Fibroblast of pulmonary artery (primary cell): ENCODE measurements around the gene SLC36A4.
"Not testable (repeated sequence)": the region's sequence is repeated elsewhere in the genome, so short reads cannot be mapped to it uniquely, and the experiment has no call there.

Source experiments
- DNase-seq: peaks from one replicate; pipeline ENCODE4 v3.0.0-alpha.2; 2010; ENCODE audit warnings: low read depth
- H3K4me3 ChIP-seq: replicated peaks from 2 replicates; pipeline ENCODE4 v1.5.1; 2011; ENCODE audit warnings: low read depth, mild to moderate bottlenecking, control low read depth, low read length, moderate library complexity
- TF ChIP-seq, protein P1 (sequence below): IDR thresholded peaks from 2 replicates; pipeline ENCODE4 v1.5.1; 2011; ENCODE audit warnings: mild to moderate bottlenecking, control low read depth, low read length, inconsistent platforms; ENCODE audit errors: missing control alignments

Gene SLC36A4

DNA sequence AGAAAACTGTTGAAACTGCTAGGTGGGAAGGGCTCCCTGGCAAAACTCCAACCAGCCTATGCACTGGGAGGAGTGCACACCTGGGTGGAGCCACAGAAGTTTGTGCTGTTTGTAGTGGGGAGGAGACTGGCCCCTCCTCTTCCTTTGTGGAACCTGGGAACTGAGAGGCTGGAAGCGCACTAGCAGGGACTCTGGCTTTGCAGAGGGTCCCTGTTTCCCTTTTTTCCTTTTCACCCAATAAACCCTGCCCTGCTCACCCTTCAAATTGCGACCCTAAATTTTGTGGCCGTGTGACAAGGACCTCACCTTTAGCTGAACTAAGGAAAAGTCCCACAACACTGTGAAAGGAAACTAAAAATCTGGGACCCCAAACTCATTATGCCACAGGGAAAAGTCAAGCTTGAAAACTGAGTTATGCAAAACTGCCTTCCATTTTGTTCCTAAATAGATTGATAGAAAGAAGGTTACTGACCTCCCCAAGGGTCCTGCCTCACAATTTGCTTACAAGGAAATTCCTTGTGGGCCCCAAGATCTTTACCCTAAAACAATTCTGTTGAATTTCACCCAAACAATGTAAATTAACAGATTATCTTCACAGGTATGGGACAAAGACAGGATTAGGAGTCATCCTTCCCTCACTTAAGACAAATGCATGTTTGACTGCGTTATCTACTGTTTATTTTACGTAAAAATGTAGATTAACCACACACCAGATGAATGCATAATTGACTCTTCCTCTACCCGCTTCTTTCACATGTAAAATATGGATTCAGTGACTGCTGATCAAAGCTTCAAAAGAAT is 81.0 kb downstream of the SLC36A4 start:
- H3K4me3 ChIP-seq = no peak overlapping the region
- TF ChIP-seq, protein P1, sequence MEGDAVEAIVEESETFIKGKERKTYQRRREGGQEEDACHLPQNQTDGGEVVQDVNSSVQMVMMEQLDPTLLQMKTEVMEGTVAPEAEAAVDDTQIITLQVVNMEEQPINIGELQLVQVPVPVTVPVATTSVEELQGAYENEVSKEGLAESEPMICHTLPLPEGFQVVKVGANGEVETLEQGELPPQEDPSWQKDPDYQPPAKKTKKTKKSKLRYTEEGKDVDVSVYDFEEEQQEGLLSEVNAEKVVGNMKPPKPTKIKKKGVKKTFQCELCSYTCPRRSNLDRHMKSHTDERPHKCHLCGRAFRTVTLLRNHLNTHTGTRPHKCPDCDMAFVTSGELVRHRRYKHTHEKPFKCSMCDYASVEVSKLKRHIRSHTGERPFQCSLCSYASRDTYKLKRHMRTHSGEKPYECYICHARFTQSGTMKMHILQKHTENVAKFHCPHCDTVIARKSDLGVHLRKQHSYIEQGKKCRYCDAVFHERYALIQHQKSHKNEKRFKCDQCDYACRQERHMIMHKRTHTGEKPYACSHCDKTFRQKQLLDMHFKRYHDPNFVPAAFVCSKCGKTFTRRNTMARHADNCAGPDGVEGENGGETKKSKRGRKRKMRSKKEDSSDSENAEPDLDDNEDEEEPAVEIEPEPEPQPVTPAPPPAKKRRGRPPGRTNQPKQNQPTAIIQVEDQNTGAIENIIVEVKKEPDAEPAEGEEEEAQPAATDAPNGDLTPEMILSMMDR = no peak
- no peak for DNase-seq

DNA sequence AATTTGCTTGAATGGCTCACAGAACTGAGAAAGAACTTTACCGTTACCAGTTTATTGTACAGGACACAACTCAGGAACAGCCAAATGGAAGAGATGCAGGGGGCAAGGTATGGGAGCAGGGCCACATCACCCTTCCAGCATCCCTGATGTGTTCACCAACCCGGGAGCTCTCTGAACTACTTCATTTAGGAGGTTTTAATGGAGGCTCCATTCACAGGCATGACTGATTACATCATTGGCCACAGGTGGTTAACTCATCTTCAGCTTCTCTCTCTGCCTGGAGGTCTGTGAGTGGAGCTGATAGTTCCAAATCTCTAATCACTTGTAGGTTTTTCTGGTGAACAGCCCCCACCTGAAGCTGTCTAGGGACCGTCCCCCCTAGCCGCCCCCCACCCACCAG is 83.5 kb downstream of the SLC36A4 start:
- DNase-seq = no peak
- TF ChIP-seq, protein P1 = no peak
- H3K4me3 ChIP-seq = no peak overlapping the region

DNA sequence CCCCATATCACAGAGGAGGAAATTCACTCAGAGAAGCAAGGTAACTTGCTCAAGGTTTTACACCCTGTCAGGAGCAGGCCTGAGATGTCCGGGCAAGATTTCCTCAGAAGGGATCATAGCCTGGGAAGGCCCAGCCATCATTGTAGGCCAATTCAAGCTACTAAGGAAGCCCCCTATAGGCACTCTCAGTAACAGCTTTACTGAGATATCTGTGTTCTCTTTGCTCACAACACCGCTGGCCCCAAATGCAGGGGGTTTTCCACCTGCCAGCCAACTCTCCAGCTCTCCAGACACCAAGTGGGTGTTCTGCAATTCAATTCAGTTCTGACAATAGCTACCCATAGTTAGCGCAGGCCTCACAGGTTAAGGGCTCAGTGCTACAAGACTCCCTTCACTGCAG is 84.0 kb downstream of the SLC36A4 start:
- no peak for DNase-seq
- no peak overlapping the region for H3K4me3 ChIP-seq
- TF ChIP-seq, protein P1 = no peak

DNA sequence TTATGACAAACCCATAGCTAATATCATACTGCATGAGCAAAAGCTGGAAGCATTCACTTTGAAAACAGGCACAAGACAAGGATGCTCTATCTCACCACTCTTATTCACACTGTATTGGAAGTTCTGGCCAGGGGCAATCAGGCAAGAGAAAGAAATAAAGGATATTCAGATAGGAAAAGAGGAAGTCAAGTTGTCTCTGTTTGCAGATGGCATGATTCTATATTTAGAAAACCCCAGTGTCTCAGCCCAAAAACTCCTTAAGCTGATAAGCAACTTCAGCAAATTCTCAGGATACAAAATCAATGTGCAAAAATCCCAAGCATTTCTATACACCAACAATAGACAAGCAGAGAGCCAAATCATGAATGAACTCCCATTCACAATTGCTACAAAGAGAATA is 86.6 kb downstream of the SLC36A4 start:
- not testable (repeated sequence) for H3K4me3 ChIP-seq, DNase-seq

DNA sequence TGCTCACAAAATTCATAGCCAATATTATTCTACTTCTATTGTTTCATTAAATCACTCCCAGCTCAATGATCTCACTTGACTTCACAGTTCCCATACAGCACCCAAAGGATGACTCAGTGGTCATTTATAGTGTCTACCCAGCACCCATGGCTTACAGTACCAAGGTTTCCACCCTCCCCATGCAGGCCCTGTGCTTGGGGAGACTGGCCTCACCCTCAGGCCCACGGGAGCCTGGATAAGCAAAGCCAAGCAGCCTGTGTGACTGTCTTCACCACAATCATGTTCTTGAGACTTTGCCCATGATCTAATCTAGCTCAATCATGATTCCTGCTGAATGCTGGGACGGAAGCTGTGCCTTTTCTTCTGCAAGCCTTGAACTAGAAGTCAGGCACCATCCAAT is 97.6 kb downstream of the SLC36A4 start:
- TF ChIP-seq, protein P1 = no peak
- H3K4me3 ChIP-seq = no peak overlapping the region
- no peak for DNase-seq

DNA sequence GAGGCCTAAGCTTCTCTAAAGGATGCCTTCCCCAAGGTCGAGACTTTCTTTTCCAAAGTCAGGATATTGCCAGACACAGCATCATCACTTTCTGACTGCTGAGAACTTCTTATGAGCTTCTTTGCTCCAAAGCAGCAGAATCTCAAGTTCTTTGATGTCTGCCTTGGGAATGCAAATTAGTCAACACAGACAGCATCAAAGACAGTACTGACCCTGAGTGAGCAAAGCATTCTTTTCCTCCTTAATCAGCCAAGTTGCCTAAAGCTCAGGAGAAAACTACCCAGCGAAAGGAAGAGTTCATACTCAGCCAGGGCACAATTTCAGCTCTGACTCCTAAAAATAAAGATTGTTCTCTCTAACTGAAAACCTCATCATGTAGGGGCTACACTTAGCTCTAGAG is 98.0 kb downstream of the SLC36A4 start:
- H3K4me3 ChIP-seq = no peak overlapping the region
- TF ChIP-seq, protein P1 = no peak
- peak; percentile 6 for DNase-seq
